Activated B cell treated with CpG ODN at 0.5 μM for 24 hours (primary cell): ENCODE data around the gene POFUT2. TPM values are rescaled to one million over a fixed set of nuclear protein-coding genes. Genes with fewer than 3 reads are reported as not detected.

ENCODE experiments used
- ATAC-seq: fragments of 200-7000 bp; cut with Tn5 transposase; one replicate; pipeline ENCODE4 v1.10.0; 2021; ENCODE audit warnings: low read depth, mild to moderate bottlenecking, moderate library complexity
- CTCF ChIA-PET: fragments of 350-600 bp; sonication (Branson Sonifier 250); formaldehyde crosslinking; loops from one replicate; lab custom pipeline; 2021; ENCODE audit warnings: antibody characterized with exemption; lab: Charles Lee
- POLR2A ChIA-PET: fragments of 350-600 bp; sonication (Branson Sonifier 250); formaldehyde crosslinking; loops from one replicate; lab custom pipeline; 2021; ENCODE audit warnings: antibody characterized with exemption; lab: Charles Lee
- DNase-seq: peaks from one replicate; pipeline ENCODE4 v3.0.0; 2022
- H3K27ac Mint-ChIP-seq: one replicate; pipeline ENCODE4 v1.8.0; 2020; ENCODE audit warnings: mixed read lengths
- H3K27me3 Mint-ChIP-seq: one replicate; pipeline ENCODE4 v1.8.0; 2021; ENCODE audit warnings: mixed read lengths
- H3K36me3 Mint-ChIP-seq: one replicate; pipeline ENCODE4 v1.8.0; 2021; ENCODE audit warnings: low read depth, mixed read lengths
- H3K4me1 Mint-ChIP-seq: one replicate; pipeline ENCODE4 v1.8.0; 2021; ENCODE audit warnings: mixed read lengths
- H3K4me3 Mint-ChIP-seq: one replicate; pipeline ENCODE4 v1.8.0; 2020; ENCODE audit warnings: mild to moderate bottlenecking, mixed read lengths
- H3K9me3 Mint-ChIP-seq: one replicate; pipeline ENCODE4 v1.8.0; 2020; ENCODE audit warnings: mixed read lengths
- intact Hi-C: fragments of 100-400 bp; cut with micrococcal nuclease; formaldehyde crosslinking; loops from one replicate; pipeline ENCODE4 v1.15.1; 2024
- total RNA-seq: library from RNA; stranded (reverse); gene quantifications from 2 replicates; pipeline ENCODE4 v1.2.3, GENCODE V29; 2022
- TF ChIP-seq, protein P1 (sequence below): fragments of 200-600 bp; IDR thresholded peaks from one replicate; pipeline ENCODE4 v1.8.0; 2022; ENCODE audit warnings: antibody characterized with exemption, mild to moderate bottlenecking

The POFUT2 gene
- total RNA-seq, 1 donor from 2014 or later = 21.4 TPM

DNA sequence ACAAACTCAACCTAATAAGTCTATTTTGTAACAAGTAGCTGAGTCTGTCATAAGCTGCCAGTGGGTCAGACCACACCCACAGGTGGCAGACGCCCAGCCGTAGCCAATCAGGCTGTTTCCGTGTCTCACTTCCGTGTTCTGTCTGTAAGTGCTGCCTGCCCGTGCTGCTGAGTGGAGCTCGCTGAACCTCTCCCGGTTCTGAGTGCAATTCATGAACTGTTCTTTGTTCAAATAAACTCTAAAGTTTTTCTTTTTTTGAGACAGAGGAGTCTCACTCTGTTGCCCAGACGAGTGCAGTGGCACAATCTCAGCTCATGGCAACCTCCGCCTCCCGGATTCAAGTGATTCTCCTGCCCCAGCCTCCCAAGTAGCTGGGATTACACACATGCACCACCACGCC, 25.1 kb downstream of the POFUT2 start:
- intact Hi-C loops = no loop called here
- Mint-ChIP-seq H3K36me3 (peaks cover 46% of the 10 kb centered on the region), H3K9me3 (no peaks in the 10 kb centered on the region), H3K4me1 (no peaks in the 10 kb centered on the region), H3K27me3 (no peaks in the 10 kb centered on the region), H3K4me3 (no peak overlapping the region), H3K27ac (no peak overlapping the region)
- TF ChIP-seq, protein P1, sequence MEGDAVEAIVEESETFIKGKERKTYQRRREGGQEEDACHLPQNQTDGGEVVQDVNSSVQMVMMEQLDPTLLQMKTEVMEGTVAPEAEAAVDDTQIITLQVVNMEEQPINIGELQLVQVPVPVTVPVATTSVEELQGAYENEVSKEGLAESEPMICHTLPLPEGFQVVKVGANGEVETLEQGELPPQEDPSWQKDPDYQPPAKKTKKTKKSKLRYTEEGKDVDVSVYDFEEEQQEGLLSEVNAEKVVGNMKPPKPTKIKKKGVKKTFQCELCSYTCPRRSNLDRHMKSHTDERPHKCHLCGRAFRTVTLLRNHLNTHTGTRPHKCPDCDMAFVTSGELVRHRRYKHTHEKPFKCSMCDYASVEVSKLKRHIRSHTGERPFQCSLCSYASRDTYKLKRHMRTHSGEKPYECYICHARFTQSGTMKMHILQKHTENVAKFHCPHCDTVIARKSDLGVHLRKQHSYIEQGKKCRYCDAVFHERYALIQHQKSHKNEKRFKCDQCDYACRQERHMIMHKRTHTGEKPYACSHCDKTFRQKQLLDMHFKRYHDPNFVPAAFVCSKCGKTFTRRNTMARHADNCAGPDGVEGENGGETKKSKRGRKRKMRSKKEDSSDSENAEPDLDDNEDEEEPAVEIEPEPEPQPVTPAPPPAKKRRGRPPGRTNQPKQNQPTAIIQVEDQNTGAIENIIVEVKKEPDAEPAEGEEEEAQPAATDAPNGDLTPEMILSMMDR = no peak
- ChIA-PET CTCF (no interaction called here), POLR2A (no interaction called here)
- ATAC-seq (no peak), DNase-seq (no peak)

DNA sequence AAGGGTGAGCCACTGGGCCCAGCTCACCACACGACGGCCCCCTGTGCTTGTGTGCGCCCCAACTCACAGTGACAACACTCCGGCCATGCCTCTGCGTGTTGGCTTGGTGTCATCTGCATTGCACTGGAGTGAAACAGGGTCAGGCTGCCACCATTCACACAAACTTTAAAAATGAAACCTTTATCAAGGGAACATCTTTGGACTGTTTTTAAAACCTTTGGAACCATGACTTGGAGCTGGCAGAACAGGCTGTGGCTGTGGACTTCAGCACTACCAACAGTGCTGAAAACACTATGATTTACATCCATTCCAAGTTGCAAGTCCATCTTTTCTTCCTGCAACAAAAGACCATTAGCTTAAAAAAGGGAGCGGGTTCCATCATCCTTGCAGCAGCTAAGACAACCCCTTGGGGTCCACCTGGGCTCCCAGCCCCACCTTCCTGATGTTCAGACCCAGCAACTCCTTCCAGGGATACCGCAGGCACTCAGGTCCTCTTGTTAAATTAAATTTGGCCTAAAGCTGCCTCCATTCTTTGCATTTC, 25.6 kb downstream of the POFUT2 start:
- TF ChIP-seq, protein P1 = no peak
- no peaks in the 10 kb centered on the region for H3K9me3 Mint-ChIP-seq
- CTCF ChIA-PET = no interaction called here
- no peaks in the 10 kb centered on the region for H3K27me3 Mint-ChIP-seq
- ATAC-seq = no peak
- intact Hi-C loops = no loop called here
- no peak overlapping the region for H3K27ac Mint-ChIP-seq
- peaks cover 41% of the 10 kb centered on the region for H3K36me3 Mint-ChIP-seq
- POLR2A ChIA-PET = no interaction called here
- H3K4me1 Mint-ChIP-seq = no peaks in the 10 kb centered on the region
- peak; percentile 7 for DNase-seq
- H3K4me3 Mint-ChIP-seq = no peak overlapping the region

DNA sequence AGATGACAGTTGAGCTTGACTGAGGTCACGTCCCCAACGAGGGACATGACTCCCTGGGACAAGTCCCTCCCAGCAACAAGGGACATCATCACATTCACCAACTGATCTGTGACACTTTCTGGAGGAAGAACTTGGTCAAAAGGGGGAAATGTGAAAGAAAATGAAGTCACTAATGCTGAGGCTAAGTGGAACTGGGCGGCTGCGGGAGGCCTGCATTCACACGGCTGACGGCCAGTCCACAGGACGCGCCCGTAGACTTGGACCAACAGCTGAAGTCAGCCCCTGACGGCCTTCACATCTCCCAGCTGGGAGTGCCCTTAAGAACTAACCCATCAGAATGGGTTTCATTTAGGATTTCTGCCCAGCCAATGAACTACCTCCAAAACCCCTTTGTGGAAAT, 26.6 kb downstream of the POFUT2 start:
- ChIA-PET CTCF (no interaction called here), POLR2A (no interaction called here)
- H3K27me3 Mint-ChIP-seq = no peaks in the 10 kb centered on the region
- TF ChIP-seq, protein P1 = no peak
- H3K4me3 Mint-ChIP-seq = no peak overlapping the region
- no peaks in the 10 kb centered on the region for H3K9me3 Mint-ChIP-seq
- H3K4me1 Mint-ChIP-seq = no peaks in the 10 kb centered on the region
- H3K36me3 Mint-ChIP-seq = peaks cover 33% of the 10 kb centered on the region
- intact Hi-C loops = no loop called here
- DNase-seq = no peak
- H3K27ac Mint-ChIP-seq = no peak overlapping the region
- no peak for ATAC-seq

DNA sequence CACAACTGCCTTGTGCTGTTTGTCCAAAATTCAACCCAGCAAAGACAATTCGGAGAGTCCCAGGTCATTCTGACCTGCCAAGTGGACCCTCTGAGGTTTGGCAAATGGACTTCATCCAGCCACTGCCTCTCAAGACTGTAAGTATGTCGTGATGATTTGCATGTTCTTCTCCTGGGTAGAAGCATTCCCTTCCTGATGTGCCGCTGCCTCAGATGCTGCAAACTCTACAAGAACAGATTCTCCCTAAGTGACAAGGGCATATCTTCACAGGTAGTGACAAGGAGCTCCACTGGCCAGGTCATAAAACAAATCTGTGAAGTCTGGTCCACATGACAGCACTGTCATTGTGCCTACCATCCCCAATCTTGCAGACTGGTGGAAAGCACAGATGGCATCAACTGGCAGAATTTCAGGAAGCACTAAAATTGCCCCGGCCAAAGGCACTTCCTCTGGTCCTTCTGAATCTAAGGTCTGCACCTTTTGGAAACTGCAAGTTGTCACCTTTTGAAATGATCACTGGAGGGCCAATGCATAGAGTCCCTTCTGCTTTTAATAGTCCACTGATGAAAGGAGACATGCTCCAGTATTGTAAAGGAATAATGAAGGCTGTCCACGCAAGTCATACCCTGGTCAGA, 27.4 kb downstream of the POFUT2 start:
- H3K4me1 Mint-ChIP-seq = no peaks in the 10 kb centered on the region
- no peaks in the 10 kb centered on the region for H3K27me3 Mint-ChIP-seq
- H3K9me3 Mint-ChIP-seq = no peaks in the 10 kb centered on the region
- DNase-seq (no peak), ATAC-seq (no peak)
- no peak overlapping the region for H3K27ac Mint-ChIP-seq
- ChIA-PET CTCF (no interaction called here), POLR2A (no interaction called here)
- TF ChIP-seq, protein P1 = no peak
- no peak overlapping the region for H3K4me3 Mint-ChIP-seq
- intact Hi-C loops = no loop called here
- H3K36me3 Mint-ChIP-seq = peaks cover 25% of the 10 kb centered on the region

DNA sequence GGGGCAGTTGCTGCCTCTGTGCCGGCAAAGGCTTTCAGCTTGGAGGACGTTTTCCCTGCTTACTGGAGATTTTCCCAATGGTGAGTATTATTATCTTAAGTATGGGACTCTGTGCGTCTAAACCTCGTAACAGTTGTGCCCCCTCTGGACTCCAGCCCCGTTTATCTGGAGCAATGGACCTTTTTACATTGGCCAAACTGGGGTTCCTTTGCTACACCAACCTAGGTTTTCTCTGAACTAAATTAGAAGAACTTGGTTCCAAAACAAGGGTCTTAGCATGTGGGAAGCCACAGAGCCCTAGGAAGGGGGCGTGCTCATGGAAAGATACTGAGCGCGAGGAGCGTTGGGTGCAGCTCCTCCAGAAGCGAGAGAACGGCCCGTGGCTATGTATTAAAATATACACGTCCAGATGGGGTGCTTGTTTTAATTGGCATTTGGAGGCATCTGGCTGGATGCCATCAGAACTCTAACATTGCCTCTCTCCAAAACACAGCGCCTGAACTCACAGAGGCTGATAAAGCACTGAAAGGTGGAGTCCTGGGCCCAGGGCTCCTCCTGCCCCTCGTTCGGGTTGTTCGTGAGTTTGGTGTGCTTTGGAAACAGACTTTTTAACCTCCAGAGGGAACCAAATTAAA, 28.4 kb downstream of the POFUT2 start:
- H3K36me3 Mint-ChIP-seq = peaks cover 16% of the 10 kb centered on the region
- H3K27ac Mint-ChIP-seq = no peak overlapping the region
- H3K4me3 Mint-ChIP-seq = no peak overlapping the region
- intact Hi-C loops = no loop called here
- ChIA-PET POLR2A (no interaction called here), CTCF (no interaction called here)
- TF ChIP-seq, protein P1 = no peak
- ATAC-seq (no peak), DNase-seq (no peak)
- H3K9me3 Mint-ChIP-seq = no peaks in the 10 kb centered on the region
- peaks cover 4% of the 10 kb centered on the region for H3K4me1 Mint-ChIP-seq
- peaks cover 5% of the 10 kb centered on the region for H3K27me3 Mint-ChIP-seq
